NCI-H345 (cell line): ENCODE results near the gene THBS2.
"Not testable (repeated sequence)": the region's sequence is repeated elsewhere in the genome, so short reads cannot be mapped to it uniquely, and the experiment has no call there.

ENCODE experiments used
- DNase-seq: peaks from one replicate; lab custom pipeline; 2025; lab: John Stamatoyannopoulos, UW

Gene THBS2

DNA sequence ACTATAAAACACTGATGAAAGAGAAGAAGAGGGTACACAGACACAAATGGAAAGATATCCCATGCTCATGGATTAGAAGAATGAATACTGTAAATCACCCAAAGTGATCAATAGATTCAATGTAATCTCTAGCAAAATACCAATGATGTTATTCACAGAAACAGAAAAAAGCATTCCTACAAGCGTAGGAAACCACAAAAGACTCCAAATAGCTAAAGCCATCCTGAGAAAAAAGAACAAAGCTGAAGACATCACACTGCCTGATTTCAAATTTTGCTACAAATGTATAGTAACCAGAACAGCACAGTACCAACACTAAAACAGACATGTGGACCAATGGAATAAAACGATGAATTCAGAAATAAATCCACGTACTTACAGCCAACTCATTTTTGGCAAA lies 43.0 kb downstream of the THBS2 start:
- DNase-seq: no peak

DNA sequence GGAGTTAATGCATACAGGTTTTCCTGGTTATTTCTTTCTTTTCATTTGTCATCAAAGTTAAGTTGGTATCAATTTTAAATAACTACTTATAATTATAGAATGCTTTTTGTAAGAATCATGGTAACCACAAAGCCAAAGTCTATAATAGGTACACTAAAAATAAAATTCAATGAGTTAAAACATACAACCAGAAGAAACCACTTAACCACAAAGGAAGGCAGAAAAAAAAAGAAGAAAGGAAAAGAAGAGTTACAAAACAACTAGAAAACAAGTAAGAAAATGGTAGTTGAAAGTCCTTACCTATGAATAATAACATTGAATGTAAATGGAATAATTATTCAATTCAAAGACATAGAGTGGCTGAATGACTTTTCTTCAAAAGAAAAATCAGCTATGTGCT lies 45.6 kb downstream of the THBS2 start:
- DNase-seq: no peak

DNA sequence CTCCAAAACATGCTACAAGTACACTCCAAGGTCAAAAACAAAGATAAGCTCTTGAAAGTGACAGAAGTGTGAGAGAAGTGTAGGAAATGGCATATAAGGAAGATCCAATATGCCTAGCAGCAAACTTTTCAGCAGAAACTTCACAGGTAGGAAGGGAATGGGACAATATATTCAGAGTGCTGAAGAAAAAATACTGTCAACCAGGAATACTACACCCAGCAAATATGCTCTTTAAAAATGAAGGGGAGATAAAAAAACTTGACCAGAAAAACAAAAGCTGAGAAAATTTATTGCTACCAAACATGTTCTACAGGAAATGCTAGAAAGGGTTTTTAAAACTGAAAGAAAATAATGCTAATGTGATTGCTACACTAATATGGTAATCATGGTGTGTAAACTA lies 46.2 kb downstream of the THBS2 start:
- DNase-seq: no peak

DNA sequence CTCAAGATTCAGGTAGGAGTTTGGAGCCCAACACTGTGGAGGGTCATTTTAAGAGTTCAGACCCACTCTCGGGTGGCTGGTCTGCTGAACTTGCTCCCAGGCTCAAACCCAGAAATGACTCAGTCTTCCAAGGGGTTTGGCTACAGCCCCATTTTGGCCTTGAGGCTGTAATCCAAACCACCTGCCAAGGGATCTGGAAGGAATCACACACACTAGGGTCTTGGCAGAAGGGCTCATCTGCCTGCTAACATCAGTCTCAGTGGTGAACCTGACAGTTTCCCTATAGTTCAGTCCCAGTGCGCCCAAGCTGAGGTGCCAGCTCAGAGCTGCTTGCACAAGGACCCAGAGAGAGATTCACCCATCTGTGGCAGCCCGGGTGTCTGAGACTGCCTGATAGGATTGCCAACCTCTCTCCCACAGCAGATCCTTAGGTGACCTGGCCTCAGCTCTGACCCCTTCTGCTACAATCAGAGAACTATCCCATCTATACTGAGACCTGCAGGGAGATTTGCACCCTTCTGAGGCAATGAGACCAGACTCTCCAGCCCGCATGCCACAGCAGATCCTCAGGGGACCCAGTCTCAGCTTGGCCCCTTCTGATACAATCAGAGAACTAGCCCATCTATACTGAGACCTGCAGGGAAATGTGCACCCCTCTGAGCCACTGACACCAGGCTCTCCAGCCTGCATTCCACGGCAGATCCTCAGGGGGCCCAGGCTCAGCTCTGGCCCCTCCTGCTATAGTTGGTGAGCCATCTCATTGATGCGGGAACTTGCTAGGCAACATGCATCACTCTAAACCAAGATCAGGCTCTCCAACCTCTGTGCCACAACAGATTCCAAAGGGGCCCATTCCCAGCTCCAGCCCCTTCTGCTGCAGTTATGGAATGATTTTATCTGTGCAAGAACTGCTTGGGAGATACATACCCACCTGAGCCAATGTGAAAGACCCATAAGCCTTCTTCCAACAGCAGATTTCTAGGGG lies 48.2 kb downstream of the THBS2 start:
- DNase-seq: no peak

DNA sequence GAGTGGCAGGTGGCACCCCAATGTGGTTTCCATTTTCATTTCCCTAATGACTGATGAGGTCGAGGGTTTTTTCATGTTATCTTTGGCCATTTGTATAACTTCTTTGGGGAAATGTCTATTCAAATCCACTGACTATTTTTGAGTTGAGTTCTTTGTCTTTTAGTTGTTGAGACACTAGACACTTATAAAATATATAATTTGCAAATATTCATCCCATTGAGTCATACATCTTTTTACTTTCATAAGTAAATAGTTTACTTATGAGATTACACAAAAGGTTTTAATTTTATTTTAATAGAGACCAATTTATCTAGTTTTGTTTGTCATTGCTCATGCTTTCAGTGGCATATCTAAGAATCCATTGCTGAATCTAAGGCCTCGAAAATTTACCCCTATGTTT lies 49.5 kb downstream of the THBS2 start:
- no peak for DNase-seq

DNA sequence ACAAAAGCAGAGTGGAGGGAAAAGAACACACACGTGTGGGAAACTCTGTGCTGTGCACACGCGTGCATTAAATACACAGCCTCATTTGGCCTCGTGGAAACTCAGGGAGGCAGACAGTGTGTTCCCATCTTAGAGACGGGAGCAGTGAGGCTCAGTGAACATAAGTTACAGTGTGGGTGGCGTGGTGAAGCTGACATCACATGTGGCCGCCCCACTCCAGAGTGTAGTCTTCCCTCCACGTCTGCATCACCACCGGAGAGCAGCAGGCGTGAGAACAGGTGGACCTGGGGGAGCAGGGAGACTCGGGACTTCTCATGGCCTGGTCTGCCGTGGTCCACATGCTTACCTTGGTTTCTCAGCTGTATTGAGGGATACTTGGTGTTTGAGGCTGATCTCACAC lies 51.7 kb downstream of the THBS2 start:
- DNase-seq: no peak

DNA sequence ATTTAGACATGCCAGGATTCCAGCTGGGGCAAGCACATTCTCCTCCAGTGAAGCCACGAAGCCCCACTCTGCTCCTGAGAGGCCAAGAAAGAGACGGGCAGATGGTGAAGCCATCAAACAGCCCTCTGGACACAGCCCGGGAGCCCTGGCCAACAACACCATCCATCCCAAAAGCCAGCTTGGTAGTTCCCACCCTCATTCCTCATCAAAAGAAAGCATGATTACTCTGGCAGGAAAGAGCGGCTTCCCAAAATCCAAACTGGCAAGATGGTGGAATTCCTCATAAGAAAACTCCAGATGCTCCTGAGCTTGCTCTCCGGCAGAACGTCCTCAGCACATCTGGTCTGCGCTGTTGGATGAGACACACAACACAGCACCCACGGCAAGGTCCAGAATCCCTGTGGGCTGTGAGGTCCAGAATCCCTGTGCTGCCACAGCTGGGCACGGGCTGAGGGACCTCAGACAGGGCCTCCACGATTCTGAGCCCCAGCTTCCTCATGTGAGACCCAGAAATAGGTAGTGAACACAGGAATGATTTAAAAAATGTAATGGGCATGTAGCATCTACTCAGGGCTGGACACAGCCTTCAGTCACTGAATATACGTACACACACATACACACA lies 52.6 kb downstream of the THBS2 start:
- DNase-seq: no peak

DNA sequence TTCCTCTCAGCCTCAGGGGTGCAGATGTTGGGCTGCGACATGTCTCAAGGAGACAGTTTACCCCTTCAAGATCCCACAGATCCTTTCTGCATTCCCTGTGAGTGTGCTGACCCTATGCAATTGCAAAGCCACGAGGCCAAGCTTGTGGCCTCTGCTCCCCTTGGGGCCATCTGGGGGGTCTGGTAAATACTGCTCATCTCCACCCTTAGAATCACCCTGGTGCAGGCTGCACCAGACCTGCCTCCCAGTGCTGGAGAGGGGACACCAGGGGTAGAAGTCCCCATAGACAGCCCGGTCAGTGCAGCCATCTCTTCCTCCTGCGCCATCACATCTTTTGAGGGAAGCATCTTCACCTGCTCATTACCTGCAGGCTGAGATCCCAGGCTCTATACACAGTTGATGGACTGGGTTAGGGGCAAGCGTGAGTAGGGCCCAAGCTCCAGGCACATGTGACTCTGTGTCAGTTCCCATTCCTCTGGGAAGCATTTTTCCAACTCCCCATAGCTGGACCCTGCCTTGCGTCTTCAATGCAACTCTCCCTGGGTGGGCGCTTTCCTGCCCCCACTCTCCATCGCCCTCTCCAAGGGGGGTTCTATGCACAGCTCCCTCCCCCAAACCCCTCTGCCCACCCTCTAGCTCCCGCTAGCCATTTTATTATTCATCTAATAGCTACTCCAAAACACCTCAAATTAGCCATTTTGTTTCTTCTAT lies 53.9 kb downstream of the THBS2 start:
- DNase-seq: no peak

DNA sequence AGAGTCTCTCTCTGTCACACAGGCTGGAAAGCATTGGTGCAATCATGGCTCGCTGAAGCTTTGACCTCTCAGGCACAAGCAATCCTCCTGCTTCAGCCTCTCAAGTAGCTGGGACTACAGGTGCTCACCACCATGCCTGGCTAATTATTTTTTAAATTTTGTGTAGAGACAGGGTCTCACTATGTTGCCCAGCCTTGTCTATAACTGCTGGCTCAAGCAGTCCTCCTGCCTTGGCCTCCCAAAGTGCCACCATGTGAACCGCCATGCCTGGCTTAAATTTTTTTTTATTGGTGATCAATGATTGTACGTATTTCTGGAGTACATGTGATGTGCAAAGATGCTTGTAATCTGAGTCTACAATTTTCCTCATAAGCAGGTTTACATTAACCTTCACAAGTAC lies 54.8 kb downstream of the THBS2 start:
- no peak for DNase-seq

DNA sequence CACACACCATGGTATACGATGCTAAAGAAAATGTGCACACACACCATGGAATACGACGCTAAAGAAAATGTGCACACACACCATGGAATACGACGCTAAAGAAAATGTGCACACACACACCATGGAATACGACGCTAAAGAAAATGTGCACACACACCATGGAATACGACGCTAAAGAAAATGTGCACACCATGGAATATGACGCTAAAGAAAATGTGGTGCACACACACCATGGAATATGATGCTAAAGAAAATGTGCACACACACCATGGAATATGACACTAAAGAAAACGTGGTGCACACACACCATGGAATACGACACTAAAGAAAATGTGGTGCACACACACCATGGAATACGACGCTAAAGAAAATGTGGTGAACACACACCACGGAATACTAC lies 55.7 kb downstream of the THBS2 start:
- not testable (repeated sequence) for DNase-seq

DNA sequence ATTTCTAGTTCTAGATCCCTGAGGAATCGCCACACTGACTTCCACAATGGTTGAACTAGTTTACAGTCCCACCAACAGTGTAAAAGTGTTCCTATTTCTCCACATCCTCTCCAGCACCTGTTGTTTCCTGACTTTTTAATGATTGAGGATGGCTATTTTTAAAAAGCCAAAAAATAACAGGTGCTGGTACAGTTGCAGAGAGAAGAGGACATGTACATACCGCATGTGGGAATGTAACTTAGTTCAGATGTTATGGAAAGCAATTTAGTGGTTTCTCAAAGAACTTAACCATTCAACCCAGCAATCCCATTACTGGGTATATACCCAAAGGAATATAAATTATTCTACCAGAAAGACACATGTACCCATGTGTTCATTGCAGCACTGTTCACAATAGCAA lies 57.4 kb downstream of the THBS2 start:
- not testable (repeated sequence) for DNase-seq

DNA sequence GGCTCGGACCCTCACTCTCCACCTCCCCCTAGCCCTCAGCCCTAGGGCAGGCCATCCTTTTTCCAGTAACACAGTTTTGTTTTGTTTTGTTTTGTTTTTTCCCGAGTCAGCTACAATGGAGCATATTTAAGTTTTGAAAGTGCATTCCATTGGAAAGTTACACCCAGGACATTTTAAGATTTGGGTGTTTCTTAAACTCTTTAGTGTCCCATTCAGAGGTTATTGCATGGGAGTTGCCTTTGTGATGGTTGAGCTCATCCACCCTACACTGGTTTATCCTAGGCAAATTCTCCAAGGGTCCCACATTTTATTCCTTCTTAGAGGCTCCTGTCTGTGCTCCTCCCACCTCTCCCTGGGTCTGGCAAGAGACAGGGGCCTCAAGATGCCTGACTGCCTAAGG lies 58.9 kb downstream of the THBS2 start:
- no peak for DNase-seq

DNA sequence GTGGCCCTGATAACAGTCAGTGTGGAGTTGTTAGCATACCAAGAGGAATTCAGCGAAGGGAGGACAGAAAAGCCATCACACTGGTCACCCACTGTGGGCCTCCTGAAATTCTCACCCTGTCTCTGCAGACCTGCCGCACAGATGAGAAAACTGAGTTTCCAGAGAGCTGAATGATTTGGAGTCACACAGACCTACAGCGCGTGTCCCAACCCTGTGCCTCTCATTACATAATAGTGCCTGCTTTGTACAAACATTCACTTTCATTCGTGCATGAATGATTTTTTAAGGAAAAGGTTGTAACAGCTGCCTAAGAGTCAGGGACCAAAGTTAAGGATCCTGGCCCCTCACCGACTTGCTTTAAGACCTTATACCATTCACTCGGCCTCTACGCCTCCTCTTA lies 62.7 kb downstream of the THBS2 start:
- peak; percentile 45 for DNase-seq

DNA sequence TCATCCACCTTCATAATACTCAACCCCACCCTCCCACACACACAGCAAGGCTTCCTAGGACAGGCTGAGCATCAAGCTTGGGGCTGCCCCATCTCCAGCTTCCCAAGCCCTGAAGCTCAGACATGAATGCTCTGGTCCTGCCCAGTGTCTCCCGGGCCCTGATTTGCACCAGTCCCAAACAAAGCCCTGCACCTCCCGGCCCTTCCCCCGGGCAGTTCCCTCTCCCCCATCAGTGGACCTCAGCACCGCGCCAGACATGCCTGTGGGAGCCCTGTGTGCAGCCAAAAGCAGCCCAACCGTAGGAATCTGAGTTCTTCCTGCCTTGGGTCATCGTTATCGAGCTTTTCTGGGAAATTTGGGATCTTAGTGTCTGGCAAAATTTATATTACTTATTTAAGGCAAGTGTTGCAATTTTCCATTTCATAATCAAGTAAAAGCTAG lies 63.5 kb downstream of the THBS2 start:
- no peak for DNase-seq

DNA sequence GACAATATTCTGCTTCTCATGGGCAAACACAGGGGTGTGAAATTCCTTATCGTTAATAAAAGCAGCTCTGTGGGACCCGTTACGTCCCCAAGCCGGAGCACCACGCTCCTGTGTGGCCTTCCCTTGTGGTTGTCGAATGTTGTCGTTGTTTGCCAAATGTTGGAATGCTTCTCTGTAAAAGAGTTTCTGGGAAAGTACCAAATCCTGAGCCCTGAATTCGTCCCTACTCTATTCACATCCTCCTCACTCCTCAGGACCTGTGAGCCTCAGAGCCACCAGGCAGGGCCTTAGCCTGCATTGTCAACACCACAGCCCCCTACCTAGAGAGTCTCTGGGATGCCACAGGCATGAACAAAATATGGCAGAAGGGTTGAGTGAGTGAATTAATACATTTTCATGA lies 64.0 kb downstream of the THBS2 start:
- DNase-seq: no peak

DNA sequence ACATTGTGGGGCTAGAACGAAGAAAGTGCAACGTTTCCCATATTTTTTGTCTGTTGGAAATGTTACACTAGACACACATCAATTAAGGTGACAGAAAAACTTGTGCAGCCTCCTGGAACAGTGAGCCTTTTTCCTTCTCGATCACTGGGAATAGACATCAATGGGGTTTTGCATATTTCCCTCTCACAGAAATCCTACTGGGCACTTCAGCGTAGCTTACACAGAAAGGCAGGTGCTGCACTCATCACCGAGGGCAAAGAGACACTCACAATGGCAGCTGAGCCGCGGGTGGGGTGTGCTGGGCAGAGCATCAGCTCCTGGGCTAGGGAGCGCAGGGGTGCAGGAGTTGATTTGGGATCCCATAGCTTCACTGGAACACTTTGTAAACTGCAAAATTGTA lies 64.5 kb downstream of the THBS2 start:
- peak; percentile 83 for DNase-seq

DNA sequence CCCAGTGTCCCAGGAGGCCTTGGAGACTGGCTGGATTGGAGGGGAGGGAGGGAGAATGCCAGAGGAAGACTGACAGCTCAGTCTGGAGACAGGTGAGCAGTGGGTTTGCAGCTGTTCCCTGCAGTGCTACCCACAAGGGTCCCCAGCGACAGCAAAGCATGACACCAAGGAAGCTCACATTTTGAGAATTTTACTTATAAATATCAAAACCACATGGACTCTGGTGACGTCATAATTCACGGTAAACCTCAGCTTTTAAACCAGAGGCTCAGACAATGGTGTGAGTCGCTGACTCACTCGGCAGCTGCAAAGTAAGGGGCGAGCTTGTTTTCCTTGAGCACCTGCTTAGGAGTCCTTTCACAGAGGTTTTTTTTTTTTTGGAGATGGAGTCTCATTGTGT lies 65.2 kb downstream of the THBS2 start:
- peak; percentile 23 for DNase-seq

DNA sequence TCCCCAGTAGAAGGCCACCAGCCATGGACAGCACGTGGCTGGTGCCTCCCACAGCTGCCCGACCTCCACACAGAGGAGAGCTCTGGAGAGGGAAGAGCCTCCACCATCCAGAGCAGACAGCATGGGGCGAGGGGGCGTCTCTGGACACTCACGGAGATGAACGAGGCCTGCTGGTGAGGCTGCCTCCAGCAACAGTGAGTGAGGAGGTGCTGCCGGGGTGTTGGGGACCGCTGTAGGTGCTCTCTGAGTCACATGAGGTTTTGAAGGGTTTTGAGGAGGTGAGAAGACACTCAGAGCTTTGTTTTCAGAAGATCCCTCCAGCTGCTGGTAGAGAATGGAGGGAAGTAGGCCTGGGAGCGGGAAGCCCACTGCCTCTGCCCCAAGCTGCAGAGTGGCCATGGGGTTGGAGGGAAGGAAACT lies 65.6 kb downstream of the THBS2 start:
- DNase-seq: no peak

DNA sequence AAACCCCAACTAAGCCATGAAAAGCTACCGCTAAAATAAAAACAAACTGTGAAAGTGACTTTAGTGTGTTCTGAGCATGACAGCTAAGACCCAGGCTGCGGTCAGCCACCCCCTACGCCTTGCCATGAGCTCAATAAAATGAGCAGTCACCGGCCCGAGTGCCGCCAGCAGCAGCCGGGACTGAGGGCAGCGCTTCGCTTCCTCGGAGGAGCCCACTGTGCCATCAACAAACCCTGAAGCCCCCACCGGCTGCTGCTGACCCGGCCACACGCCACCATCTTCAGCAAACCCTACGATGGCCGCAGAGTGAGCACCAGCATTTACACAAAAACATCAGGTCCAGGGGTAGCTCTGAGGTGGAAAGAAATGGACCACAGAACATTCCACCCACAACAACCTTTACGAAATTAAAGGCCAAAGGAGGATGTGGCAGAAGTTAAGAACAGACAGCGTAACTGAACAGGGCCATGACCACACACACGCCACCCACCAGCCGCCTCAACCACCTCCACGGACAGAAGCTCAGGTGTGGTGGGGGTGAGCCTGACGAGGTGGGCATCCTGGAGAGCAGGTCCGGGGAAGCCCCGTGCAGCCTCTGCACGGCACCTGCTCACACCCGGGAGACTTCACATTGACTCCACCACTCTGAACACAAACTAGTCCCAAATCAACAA lies 67.0 kb downstream of the THBS2 start:
- no peak for DNase-seq

DNA sequence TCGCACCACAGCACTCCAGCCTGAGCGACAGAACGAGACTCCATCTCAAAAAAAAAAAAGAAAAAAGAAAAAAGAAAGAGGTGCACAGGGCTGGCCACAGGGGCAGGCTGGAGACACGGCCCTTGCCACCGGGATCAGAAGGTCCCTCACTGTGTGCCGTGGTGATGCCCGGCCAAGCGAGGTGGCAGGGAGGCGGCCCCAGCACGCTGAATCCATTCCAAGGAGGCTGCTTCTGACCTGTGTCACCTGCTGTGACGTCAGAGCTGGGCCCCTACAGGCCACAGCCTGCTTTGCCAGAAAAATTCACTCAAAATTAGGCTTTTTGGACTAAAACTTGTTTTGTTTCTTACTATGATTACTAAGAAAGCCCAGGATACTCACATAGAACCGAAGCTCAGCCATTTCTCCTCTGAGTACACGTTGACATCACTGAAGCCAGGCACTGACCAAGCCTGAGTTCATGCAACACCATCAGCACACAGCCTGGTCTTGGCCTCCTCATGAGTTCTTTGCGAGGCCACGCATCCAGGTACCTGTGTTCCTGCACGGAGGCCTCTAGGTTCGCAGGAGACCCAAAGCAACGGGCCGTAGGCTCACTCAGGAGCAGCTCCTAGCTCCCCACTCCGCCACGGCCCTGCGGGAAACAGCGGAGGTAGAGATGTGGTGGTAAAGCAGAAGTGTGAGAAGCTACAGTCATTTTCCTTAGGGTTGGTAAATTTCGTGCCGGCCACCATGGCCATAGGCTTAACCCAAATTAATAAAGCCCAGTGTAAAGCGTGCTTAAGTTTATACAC lies 67.8 kb downstream of the THBS2 start:
- DNase-seq: no peak

DNA sequence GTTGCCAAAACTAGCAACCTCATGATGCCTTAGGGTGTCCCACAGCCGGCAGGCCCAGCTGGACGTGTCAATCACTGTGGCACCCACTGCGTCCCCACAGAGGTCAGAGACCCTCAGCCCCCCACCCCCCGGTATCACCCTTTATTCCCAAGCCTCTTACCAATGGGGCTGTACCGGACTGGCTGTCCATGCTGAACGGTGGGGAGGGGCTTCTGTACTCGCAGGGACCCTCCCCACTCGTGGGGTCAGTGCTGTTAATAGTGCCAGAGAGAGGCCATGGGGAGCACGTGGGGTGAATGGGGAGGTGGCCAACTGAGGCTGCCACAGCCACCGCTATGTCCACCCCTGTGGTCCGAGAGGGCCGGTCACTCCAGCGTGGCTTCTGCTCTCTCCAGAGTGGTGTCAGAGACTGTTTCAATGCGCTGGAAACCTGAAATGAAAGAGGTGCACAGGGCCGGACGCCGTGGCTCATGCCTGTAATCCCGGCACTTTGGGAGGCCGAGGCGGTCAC lies 68.6 kb downstream of the THBS2 start:
- no peak for DNase-seq
